ENCODE results near the gene CROCC.
"Not testable (repeated sequence)": the region's sequence is repeated elsewhere in the genome, so short reads cannot be mapped to it uniquely, and the experiment has no call there.

DNA sequence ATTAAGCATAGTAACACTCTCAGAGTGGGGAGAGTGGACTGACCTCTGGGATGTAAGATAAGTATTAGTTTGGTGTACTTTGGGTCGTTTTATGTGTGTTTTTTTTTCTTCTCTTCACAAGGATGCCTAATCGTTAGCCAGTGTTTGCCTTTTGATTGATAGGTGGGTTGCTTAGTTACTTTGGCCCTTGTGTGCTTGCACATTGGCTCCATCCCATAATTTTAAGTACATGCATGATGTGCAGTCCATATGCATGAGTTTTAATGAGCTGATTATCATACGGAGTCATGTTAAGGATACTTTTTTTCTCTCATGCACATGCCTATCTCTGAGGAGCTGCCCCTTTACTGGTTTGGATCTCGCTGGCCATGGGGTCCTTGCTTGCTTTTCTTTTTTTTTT, 30.7 kb upstream of the CROCC start:
- TF ChIP-seq ZFP30 (CRISPR knock-in tag; IDR thresholded peaks at IDR 0.05); TCF4 (CRISPR knock-in tag; IDR thresholded peaks at IDR 0.05; ENCODE audit: borderline replicate concordance); ZNF565 (CRISPR knock-in tag; conservative IDR thresholded peaks at IDR 0.05; ENCODE audit: low read depth); ARNTL (CRISPR knock-in tag; IDR thresholded peaks at IDR 0.05; ENCODE audit: borderline replicate concordance, low read depth); SNAI2 (CRISPR knock-in tag; IDR thresholded peaks at IDR 0.05); CSDC2 (CRISPR knock-in tag; IDR thresholded peaks at IDR 0.05); ZC3H10 (CRISPR knock-in tag; IDR thresholded peaks at IDR 0.05): not testable (repeated sequence)

All from SK-N-SH treated with all-trans-retinoic acid at 6 μM for 48 hours (cell line).